HG03045 (cell line): Measurements from ENCODE around the gene PCSK9.
"Not testable (repeated sequence)": the region's sequence is repeated elsewhere in the genome, so short reads cannot be mapped to it uniquely, and the experiment has no call there.

Source experiments
- ATAC-seq: cut with Tn5 transposase; IDR thresholded peaks from one replicate; pipeline ENCODE4 v1.9.1; 2021; ENCODE audit warnings: mild to moderate bottlenecking, moderate library complexity; ENCODE audit not compliant: unreplicated experiment

The PCSK9 gene

DNA sequence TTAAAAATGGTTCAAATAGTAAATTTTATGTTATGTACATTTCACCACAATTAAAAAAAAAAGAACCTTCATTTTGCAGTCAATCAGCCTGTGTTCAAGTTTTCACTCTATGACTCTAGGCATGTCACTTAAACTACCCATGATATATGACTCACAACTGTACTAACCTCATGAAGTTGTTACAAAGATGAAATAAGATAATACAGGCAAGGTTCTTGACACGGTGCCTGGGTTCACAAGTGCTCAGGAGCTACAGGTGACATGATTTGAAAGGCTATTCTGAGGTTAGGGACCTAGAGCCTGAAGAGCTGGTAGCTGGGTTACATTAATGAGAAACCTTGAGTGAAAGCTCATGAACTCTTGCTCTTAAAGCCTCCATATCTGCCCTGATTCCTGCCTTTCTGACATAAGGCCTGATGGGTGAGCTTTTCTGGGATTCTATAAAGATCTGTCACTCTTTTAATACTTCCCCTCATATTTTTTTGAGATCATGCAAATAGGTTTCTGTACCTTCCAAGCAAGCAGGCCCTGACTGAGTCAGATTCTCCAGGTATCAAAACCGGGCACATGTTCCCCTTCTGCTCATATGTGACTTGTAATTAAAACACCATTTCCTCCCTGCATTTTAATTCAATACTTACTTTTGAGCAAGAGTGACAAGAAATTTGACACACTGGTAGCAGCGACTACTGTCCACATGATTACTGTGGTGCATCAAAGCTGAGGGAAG, 34.0 kb downstream of the PCSK9 start:
- ATAC-seq = no peak

DNA sequence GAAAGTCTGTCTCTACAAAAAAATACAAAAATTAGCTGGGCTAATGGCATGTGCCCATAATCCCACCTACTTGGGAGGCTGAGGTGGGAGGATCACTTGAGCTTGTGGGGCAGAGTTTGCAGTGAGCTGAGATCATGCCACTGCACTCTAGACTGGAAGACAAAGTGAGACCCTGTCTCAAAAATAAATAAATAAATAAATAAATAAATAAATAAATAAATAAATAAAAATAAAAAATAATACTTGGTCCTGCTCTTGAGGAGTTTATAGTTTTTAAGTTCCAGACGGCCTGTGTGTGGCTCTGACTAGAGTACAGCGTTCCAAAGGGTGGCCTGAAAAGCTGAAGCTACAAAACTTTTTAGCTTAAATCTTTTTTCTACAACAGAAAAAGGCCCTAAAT, 35.1 kb downstream of the PCSK9 start:
- ATAC-seq = no peak

DNA sequence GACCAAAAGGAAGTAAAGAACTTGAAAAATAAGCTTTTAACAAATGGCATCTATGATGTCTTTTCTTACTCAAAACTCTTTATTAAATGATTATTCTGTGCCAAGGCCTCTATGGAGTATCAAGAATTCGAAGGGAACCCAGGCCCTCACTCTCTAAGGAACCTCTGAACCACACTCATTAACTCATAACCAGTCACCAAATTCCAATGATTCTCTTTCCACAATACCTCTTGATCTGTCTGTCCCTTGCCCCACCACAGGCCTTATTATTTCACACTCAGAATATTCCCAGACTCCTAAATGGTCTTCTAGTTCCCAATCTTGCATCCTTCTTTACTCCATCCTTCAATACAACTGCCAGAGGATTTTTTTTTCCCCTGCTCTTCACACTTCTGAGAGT, 37.0 kb downstream of the PCSK9 start:
- no peak for ATAC-seq

DNA sequence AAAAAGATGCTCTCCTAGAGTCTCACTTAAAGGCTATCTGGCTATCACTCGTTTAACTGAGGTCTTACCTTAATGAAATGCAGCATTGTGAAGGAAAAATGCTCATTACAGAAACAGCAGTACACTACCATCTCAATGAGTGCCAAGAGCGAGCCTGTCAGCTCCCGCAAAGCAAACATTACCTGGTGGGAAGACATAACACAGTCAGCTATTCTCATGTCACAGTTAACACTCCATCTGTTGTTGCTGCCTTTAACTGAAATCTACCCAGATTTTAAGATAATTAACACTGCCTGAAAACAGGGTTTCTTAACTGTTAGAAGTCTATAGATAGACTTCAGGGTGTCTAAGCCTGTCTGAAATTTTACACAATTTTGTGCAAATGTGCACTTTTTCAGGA, 39.1 kb downstream of the PCSK9 start:
- no peak for ATAC-seq

DNA sequence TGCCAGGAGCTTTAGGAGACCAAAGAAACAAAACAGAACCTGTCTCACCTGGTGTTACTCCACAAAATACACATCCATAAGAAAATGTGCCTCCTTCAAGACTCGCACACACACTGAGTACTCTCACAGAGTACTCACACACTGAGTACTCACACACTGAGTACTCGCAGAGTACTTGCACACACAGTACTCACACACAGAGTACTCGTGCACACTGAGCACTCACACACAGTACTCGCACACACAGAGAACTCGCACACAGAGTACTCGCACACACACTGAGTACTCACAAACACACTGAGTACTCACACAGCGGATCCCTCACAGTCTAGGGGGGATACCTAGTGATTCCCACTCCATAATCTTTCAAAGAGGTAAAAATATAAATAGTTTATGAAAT, 40.3 kb downstream of the PCSK9 start:
- no peak for ATAC-seq

DNA sequence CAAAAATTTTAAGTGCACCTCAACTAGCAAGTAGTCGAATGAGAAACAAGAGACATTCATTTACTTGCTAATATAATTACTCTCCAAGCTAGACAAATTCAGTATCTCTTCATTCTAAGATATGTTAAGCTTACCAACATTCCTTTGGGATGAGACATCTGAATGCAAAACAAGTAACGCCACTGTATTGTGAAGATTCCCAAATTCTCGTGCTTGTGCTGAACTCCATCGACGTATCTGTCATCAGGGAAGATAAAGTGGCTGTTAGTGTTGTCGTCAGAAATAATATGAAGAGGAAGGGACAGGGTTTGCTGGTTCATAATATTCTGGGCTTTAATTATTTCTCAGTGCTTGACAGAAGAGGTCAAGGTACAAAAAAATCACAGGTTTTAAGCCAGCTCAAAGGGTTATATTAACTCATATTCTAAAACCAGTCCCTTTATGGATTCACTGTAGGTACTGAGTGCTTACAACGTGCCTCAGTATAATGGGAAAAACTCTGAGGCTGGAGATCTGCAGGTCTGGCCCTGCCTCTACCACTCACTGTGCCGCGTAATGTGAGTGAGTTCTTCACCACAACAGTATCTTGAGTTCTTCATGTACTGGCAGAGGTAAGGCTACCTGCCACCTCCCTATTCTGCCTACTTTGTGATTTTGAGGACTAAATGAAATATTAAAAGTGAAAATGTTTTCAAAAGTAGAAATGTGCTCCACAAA, 42.0 kb downstream of the PCSK9 start:
- no peak for ATAC-seq

DNA sequence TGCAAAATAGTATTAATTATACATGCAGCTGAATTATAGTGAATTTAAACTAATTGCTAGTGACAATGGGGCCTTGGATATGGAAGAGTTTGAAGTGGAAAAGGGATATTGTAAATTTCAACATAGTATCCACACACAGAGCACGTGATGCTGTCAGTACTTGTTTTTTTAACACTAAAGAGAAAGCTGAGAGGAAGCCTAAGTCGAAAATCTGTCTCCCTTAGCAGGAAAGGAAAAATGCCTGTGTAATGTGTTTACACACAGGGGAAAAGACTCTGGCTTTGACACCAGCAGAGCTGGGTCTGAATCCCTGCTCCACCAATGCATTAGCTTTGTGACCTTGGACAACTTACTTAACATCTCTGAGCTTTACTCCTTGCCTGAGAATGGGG, 42.6 kb downstream of the PCSK9 start:
- ATAC-seq = no peak

DNA sequence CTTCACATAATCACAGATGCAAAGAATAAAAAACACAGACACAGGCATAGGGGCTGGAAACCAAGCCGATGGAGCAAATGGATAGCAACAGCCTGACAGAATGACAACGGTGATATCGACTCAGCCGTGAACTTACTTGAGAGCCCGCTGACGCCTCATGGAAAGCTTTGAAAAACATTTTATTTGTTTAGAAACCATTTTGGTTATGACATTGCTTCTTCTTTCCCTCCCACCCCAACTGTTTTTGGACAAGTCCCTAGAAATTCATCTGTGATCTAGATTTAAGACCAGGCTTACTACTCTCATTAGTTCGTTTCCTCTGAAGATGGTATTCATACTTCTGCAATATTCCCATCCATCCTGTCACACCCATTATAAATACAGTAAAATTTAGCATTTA, 44.9 kb downstream of the PCSK9 start:
- ATAC-seq = no peak

DNA sequence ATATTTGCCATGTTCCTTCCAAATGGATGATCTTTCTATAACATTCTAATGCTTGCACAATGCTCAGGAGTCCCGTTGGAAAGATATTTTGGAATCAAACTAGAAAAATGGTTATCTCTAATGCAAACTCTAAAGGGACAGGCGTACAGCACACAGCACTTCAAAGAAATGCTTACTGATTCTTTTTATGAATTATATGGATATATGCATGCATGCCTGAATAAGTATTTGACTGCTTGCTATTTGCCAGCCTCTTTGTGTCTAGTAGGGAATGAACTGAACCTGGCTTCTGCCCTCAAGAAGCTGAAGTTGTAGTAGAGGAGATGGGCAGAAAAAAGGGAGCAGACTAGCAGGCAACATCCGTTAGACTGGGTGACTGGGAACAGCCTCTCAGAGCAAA, 48.1 kb downstream of the PCSK9 start:
- ATAC-seq = no peak

DNA sequence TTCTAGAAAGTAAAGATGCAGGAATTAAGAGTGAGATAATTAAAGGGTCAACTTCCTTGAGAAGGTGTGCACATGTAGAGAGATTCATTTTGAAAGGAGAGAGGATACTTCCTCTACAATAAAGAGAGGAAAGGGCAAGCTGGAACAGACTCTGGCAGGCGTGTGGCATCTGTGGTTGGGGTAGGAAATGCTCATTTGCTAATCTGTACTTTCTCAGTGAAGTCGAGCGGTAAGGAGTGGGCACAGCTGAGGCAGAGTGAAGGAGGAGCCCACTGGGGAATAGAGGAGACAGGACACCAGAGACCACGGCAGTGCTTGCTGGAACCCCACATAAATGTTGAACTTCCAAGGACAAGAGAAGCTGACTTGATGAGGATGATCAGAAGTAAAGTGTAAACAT, 49.1 kb downstream of the PCSK9 start:
- ATAC-seq = no peak

DNA sequence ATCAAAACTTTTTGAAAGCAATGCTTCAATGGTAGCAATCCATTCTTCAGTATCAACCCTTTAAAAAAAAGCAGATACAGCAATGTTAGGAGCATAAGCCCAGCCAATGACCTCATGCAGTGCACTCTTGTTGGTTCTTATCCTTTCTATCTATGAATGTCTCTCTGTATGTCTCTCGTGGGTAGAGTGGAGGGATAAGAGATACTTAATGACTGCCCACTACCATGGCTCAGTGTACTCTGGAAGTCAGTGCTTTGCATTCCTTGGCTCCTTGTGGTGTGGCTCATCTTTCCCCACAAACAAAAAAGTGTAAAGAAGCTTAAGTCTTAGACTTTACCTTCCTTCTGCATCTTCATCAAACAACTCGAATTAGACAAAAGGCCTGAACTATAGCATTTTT, 50.3 kb downstream of the PCSK9 start:
- ATAC-seq = no peak

DNA sequence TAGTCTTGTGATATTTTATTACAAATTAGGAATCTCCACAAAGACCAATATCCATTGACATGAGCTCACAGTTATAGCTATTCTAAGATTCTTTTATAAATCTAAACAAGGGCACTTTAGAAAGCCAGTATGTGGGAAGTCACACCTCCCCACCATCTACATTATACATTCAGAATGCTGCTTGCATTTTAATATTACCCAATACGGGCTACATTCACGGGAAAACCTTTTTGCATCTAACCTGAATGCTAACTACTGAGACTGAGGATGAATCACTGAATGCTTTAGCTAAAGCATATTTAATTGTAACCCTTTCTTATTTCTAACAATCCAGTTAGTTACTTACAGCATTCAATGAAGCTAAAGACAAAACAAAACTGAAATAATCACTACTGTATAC, 53.1 kb downstream of the PCSK9 start:
- ATAC-seq = no peak

DNA sequence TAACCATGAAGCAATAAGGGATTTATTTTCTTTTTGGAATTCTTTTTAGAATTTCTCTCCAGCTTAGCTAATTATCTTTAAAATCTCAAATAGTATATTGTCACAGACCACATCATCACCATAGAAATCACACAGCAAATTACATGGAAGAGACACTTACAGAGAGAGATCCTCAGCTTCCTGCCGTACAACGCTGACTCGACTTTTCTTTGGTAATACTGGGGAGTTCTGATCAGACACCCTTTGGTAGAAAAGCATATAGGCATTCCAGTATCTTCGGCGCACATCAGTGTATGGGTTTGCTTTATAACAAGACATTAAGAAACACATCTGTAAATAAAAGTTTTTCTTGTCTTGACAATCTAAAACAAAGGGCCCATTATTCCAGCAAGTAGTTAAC, 55.7 kb downstream of the PCSK9 start:
- ATAC-seq = no peak

DNA sequence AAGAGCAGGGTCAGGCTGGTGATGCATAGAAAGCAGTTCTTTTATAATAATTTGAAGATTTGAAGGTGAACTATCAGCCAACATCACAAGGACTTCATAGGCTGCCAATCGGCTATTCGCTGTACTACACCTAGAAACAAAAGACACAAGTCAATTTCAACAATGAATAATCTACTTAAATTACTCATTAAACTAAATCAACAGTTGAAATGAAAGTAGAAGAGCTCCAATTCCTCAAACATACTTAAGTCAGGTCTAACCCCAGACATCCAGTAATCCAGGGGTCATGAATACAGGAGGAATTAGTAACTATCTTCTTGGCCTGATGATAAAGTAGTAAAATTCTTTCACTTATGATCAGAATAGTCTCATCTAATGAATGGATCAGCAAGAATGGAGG, 64.5 kb downstream of the PCSK9 start:
- ATAC-seq = no peak

DNA sequence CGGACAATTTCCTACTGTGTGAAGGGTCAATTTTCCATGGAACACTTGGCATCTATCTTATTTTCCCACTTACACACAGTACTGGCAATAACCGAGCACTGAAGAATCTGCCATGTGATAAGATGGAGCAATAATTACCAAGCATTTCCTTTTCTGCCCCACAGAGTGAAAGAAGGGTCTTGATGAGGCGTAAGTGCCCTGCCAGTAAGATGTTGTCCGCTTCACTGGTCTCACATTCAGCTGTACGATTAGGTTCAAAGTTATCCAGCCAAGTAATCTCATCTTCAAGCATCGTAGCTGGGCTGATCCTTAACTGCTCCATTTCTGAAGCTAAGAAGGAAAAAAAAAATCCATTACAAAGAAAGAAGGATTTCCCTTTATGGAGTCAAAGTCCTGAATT, 67.8 kb downstream of the PCSK9 start:
- no peak for ATAC-seq

DNA sequence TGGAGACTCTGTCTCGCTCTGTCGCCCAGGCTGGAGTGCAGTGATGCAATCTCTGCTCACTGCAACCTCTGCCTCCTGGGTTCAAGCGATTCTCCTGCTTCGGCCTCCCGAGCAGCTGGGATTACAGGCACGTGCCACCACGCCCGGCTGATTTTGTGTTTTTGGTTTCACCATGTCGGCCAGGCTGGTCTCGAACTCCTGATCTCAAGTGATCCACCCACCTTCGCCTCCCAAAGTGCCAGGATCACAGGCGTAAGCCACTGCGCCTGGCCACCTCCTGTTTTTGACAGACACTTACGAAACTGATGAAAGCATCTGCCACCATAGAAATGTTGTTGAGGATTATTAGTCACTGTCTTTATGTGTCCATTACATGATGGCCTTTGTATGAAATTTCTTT, 69.7 kb downstream of the PCSK9 start:
- ATAC-seq = not testable (repeated sequence)
